SKM-1 treated with dmso at 0.1 percent for 144 hours (cell line): Measurements from ENCODE around the gene MIB2.
"Not testable (repeated sequence)": the region's sequence is repeated elsewhere in the genome, so short reads cannot be mapped to it uniquely, and the experiment has no call there.

Experiments
- DNase-seq: peaks from one replicate; lab custom pipeline; 2025; ENCODE audit not compliant: unreplicated experiment; lab: John Stamatoyannopoulos, UW

MIB2 gene

DNA sequence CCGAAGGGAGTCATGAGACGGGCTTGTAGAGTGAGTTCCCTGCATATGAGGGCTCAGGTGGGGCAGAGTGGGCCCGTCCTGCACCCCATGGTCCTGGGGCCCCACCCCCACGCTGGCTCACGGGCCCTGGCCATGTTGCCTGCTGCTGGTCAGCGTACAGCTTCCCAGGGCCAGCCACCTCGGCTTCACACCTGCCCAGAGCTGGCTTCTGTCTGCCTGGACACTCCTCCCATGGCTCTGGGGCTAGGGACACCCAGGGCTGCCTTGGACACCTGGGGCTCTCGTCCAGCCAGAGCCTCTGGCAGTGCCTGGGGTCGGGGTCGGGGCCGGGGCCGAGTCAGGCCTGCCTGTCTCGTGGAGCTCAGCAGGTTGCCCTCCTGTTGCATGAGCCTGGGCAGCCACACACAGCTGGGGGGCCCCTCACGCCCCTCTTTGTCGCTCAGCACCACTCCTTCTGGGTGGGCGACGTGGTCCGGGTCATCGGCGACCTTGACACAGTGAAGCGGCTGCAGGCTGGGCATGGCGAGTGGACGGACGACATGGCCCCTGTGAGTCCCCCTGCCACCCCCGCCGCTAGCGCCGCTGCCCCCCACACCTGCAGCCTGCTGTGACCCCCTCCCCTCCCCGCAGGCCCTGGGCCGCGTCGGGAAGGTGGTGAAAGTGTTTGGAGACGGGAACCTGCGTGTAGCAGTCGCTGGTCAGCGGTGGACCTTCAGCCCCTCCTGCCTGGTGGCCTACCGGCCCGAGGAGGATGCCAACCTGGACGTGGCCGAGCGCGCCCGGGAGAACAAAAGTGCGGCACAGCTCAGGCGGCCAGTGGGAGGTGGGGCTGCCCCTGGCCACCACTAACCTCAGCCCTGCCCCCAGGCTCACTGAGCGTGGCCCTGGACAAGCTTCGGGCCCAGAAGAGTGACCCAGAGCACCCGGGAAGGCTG lies 11.2 kb downstream of the MIB2 start:
- no peak for DNase-seq

DNA sequence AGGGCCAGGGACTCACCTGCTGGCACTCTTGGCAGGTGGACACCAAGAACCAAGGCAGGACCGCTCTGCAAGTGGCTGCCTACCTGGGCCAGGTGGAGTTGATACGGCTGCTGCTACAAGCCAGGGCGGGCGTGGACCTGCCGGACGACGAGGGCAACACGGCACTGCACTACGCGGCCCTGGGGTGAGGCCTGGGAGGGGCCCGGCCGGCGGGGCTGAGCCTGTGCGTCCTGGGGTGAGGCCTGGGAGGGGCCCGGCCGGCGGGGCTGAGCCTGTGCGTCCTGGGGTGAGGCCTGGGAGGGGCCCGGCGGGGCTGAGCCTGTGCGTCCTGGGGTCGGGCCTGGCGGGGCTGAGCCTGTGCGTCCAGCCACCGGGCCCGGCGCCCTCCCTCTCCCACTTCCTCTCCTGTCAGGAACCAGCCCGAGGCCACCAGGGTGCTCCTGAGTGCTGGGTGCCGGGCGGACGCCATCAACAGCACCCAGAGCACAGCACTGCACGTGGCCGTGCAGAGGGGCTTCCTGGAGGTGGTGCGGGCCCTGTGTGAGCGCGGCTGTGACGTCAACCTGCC lies 12.0 kb downstream of the MIB2 start:
- DNase-seq, result no peak

DNA sequence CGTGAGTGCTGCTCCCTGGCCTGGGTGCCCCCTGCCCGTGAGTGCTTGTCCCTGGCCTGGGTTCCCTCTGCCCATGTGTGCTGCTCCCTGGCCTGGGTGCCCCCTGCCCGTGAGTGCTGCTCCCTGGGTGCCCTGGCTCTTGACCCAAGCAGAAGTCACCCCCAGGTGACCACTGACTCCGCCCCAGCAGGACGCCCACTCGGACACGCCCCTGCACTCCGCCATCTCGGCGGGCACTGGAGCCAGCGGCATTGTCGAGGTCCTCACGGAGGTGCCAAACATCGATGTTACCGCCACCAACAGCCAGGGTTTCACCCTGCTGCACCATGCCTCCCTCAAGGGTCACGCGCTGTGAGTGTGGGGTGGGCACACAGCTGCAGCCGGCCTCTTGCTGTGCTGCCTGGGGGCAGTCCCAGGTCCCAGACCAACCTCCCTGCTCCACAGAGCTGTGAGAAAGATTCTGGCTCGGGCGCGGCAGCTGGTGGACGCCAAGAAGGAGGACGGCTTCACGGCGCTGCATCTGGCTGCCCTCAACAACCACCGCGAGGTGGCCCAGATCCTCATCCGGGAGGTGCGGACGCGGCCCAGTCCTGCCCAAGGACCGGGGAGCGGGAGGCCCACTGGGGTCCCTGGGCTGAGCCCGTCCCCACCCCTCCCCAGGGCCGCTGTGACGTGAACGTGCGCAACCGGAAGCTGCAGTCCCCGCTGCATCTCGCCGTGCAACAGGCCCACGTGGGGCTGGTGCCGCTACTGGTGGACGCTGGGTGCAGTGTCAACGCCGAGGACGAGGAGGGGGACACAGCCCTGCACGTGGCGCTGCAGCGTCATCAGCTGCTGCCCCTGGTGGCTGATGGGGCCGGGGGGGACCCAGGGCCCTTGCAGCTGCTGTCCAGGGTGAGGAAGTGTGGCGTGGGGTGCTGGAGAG lies 12.8 kb downstream of the MIB2 start:
- DNase-seq, result no peak

DNA sequence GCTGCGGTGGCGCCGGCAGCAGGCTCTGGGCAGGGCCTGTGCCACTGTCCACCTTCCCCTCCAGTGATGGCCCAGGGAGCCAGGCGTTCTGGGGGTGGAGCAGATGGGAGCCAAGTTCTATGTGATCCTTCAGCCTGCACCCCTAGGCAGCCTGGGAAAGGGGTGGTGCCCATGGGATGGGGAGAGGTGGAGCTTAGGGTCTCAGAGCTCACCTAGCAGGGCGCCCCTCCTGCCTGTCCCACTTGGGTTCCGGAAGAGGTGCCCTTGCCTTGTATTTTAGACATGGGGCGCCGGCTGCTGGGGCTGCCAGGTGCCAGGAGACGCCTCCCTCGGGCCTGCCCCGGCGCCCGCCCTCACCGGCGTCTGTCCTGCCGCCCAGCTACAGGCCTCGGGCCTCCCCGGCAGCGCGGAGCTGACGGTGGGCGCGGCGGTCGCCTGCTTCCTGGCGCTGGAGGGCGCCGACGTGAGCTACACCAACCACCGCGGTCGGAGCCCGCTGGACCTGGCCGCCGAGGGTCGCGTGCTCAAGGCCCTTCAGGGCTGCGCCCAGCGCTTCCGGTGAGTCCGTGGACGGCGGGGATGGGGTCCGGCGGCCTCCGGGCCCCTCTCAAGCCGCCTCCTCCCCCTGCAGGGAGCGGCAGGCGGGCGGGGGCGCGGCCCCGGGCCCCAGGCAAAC lies 13.6 kb downstream of the MIB2 start:
- DNase-seq, result no peak

DNA sequence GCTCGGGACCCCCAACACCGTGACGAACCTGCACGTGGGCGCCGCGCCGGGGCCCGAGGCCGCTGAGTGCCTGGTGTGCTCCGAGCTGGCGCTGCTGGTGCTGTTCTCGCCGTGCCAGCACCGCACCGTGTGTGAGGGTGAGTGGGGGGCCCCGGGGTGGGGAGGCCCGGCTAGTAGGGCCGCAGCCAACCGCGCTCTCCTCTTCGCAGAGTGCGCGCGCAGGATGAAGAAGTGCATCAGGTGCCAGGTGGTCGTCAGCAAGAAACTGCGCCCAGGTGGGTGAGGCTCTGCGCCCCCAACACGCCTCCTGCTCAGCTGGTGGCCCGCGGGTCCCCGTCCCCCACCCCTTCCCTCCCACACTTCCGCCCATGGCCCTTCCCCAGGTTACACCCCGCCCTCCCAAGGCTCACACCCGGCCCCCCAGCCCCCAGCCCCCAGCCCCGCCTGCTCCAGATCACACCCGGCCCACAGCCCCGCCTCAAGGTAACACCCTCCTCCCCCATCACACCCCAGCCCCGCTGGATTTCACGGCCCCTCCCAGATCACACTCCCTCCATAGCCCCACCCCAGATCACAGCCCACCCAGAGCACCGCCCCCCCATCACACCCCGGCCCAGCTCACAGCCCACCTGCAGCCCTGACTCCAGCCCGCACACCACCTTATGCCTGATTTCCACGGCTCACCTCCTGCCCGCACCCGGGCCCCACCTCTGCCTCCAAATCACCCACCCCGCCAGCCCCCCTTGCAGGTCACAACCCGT lies 14.3 kb downstream of the MIB2 start:
- DNase-seq, result no peak

DNA sequence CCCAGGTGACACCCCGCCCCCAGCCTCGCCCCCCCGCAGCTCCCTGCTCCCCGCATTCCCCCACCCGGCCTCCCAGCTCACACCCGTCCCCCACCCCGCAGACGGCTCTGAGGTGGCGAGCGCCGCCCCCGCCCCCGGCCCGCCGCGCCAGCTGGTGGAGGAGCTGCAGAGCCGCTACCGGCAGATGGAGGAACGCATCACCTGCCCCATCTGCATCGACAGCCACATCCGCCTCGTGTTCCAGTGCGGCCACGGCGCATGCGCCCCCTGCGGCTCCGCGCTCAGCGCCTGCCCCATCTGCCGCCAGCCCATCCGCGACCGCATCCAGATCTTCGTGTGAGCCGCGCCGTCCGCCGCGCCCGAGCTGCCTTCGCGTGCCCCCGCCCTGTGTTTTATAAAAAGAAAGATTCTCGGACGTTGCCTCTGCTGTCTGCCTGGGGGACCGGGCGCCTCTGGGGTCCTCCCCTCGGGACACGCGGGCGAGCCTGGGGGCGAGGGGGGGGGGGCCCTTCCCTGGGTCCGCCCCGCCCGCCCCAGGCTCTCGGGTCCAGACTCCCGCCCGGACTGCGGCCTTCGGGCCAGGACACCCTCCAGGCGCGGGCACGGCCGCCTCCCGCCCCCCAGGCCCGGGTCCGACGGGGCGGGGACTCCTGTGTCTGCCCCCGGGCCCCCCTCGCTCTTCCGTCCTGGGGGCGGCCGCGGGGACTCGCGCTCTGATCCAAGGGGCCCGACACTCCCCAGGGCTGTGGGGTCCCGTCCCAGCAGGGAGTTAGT lies 15.1 kb downstream of the MIB2 start:
- no peak for DNase-seq

DNA sequence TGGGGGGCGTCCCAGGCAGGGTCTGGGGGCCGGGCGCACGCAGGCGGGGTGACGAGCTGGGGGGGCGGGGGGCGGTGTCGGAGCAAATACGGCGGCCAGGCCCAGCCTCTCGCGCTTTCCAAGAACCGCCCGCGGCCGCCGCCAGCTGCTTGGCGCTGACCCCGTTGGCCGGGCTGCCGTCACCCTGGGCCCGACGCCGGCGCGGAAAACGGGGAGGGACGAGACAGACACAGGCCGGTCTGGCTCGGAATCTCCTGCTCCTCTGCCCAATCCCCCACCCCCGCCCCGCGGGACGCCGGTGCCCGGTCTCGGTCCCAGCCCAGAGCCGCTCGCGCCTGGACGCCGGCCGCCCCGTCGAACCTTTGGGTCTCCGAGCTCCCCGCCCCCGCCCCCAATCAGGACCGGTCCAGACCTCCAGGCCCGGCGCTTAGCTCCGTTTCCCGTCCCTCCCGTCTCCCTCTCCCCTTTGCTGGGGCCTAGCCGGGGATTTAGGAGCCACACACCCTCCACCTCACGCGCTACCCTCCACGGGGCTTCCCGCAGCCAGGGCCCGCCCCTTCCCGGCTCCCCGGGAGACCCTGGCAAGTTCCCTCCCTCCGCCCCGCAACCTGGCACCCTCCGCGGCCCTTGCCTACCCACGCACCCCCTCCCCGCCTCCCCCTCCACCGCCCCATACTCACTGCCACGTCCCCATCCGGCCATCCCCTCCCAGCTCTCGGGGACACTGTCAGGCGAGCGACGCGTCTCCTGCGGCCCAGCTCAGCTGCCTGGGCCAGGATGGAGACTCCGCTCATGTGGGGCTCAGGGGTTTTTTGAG lies 15.9 kb downstream of the MIB2 start:
- DNase-seq, result no peak

DNA sequence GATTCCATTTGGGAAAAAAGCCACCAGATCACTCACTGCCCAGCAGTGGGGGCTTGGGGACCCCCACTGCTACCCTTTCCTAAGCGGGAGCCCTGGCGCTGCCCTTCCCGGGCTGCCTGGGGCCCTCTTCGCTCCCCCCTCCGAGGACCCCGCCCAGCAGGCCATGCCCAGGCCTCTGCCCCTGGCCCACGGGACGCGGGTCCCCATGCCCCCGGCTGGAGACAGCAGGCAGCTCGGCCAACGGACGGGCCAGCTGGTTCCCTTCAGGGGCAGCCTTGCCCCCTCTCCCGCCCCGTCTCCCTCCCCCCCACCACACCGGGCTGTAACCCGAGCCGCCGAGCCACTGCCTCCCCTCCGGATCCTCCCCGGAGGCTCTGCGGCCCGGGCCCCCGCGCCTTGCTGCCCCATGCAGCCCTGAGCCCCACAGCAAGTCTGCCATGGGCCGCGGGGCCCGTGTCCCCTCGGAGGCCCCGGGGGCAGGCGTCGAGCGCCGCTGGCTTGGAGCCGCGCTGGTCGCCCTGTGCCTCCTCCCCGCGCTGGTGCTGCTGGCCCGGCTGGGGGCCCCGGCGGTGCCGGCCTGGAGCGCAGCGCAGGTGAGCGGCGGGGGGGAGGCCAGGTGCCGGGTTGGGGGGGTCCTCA lies 16.6 kb downstream of the MIB2 start, which contains the start of gene MMP23B:
MMP23B (plus strand) TSS at position 392 of the 639 bp plus-strand sequence; CDS start at position 438, 46 bp downstream.
- no peak for DNase-seq

DNA sequence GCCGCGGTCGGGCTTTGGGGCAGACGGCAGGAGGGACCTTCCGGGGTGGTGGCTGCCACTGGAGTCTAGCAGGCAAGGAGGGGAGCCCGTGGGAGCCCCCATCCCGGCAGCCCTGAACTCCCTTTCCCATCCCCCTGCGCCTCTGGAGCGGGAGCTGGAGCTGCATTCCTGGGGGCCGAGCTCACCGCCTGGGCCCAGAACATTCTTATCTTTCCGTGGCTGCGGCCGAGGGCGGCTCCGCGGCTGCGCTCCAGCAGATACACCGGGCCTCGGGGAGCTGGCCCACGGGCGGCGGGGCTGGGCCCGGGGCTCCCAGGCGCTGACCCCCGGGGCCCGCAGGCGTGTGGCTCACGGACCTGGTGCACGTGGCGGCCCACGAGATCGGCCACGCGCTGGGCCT lies 18.1 kb downstream of the MIB2 start:
- DNase-seq, result not testable (repeated sequence)

DNA sequence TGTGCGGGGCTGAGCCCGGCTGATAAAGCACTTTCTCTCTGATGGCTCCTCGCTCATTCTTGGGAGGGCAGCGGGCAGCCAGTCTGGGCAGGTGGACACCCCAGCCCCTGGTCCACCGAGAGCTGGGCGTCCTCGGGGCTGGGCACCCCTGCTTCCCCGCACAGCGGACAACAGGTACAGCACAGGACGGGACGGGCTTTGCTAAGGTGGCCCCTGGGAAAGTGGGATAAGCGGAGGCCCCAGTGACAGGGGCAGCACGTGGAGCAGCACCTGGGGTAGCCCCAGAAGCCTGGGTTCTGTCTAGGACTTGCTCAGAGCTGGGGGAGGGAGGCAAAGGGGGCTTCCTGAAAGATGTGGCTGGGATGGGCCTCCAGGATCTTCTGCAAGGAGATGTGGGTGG lies 19.3 kb downstream of the MIB2 start:
- DNase-seq, result not testable (repeated sequence)

DNA sequence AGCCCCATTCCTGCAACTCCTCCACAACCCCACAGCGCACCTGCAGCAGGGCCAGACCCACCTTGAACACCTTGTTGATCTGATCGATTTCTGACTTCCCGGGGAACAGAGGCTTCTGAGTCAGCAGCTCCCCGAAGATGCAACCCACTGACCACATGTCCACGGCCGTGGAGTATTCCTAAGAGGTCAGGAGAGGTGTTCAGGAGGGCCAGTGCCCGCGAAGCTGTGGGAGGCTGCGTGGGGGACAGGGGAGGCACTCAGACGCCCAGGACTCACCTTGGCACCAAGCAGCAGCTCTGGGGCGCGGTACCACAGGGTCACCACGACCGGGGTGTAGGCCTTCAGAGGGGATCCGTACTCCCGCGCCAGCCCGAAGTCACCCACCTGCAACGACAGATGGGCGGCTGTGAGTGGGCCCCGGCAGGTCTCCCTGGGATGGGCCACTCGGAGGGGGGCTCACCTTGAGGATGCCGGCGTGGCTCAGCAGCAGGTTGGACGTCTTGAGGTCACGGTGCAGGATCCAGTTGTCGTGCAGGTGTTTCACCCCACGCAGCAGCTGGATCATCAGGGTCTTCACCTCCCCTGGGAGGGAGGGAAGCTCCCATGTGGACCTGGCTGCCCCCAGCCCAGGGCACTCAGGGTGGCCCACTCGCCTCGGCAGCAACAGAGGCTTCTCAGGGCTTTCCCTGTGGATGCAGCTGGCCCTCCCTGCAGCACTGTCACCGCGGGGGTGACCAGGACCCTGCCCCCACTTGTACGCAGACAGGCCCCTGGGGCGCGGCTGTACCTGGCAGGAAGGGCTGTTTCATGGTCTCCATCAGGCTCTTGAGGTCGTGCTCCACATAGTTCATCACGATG lies 21.6 kb downstream of the MIB2 start:
- not testable (repeated sequence) for DNase-seq

DNA sequence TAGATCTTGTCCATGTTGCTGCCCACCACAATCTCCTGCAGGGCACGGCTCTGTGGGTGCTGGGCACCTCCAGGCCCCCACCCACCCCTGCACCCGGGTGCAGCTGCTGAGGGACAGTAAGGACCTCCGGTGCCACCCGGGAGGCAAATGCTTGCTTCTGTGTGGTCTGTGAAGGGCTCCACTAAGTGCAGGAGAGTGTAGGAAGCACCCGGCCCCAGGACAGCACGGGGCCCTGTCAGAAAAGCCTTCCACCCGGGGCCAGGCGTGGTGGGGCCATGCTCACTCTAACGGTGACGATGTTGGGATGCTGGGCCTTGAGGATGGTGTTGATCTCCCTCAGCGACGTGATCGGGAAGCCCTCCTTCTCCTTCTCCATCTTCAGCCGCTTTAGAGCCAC lies 22.2 kb downstream of the MIB2 start:
- not testable (repeated sequence) for DNase-seq

DNA sequence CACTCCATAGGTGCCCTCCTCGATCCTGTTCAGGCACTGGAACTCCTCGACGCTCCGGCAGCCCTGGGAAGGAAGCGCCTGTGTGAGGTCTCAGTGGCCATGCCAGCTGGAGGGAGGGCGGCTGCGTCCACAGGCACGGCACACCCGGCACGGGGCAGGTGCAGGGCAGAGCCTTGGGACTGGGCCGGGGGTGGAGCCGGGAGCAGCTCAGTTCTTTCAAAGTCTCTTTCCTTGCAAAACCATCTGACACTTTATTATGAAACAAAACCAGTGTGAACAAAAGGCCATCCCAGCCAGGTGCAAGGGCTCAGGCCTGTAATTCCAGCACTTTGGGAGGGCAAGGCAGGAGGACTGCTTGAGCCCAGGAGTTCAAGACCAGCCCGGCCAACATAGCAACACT lies 23.2 kb downstream of the MIB2 start:
- not testable (repeated sequence) for DNase-seq

DNA sequence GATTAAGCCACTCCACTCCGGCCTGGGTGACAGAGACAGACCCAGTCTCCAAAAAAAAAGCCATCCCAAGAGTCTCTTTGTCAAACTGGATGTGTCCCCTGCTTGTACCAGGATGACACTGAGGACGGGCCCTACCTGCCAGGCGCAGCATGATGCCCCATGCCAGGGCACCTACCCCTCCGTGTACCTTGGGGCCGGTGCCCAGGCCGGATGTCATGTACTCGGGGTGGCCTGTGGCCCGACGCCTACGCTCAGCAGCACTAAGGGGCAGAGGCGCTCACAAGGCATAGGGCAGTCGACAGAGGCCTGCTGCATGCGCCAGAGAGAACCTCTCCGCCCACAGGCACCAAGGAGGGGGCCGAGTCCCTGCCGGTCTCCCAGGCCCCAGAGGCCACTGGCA lies 24.1 kb downstream of the MIB2 start:
- DNase-seq, result not testable (repeated sequence)

DNA sequence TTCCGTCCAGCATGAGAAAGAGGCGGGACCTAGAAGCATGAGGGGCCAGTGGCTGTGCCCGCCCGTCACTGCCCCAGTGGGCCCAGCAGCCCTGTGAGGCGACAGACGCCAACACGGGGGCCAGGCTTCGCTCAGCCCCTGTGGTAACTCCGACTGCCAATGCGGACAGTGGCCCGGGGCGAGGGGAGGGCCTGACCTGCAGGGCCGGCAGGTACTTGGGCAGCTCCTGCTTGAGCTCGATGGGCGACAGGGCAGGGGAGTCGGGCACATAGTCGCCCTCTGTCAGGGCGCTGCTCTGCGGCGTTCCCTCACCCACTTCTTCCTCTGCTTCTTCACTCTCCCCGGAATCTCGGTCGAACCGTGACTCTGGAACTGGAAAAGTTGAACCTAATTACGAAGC lies 24.8 kb downstream of the MIB2 start:
- not testable (repeated sequence) for DNase-seq

DNA sequence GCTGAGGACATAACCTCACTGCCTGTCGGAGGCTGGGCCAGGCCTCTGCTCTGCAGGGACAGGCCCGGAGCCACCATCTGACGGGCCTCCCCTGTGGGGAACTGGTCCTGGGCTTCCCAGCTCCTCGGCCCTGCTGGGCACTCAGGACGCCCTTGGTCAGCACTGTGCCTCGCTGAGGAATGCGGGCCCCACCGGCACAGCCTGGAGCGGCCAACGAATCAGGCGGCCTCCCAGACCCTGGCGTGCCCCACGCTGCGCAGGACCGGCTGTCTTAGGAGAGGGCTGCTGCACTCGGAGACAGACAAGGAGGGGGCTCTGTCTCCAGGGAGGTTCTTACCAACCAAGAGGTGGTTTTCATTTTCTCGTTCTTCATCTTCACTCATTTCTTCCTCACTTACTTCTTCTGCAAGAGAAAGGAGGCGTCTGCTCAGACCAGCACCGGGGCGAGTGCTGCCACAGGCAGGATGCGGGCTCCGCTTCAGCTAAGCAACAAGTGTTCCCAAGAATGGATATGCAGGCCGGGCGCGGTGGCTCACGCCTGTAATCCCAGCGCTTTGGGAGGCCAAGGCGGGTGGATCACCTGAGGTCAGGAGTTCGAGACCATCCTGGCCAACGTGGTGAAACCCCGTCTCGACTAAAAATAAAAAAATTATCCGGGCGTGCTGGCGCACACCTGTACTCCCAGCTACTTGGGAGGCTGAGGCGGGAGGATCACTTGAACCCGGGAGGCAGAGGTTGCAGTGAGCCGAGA lies 25.6 kb downstream of the MIB2 start:
- DNase-seq, result not testable (repeated sequence)
